GM10266 (cell line): ENCODE measurements around the gene CHN2.

ENCODE experiments used
- DNase-seq: peaks from one replicate; pipeline ENCODE4 v3.0.0; 2012; ENCODE audit errors: extremely low spot score
- TF ChIP-seq, protein P1 (sequence below): IDR thresholded peaks from 2 replicates; pipeline ENCODE4 v1.5.1; 2012; ENCODE audit warnings: mild to moderate bottlenecking, low read depth; ENCODE audit not compliant: control insufficient read depth, insufficient read depth; ENCODE audit errors: missing control alignments

CHN2 gene

DNA sequence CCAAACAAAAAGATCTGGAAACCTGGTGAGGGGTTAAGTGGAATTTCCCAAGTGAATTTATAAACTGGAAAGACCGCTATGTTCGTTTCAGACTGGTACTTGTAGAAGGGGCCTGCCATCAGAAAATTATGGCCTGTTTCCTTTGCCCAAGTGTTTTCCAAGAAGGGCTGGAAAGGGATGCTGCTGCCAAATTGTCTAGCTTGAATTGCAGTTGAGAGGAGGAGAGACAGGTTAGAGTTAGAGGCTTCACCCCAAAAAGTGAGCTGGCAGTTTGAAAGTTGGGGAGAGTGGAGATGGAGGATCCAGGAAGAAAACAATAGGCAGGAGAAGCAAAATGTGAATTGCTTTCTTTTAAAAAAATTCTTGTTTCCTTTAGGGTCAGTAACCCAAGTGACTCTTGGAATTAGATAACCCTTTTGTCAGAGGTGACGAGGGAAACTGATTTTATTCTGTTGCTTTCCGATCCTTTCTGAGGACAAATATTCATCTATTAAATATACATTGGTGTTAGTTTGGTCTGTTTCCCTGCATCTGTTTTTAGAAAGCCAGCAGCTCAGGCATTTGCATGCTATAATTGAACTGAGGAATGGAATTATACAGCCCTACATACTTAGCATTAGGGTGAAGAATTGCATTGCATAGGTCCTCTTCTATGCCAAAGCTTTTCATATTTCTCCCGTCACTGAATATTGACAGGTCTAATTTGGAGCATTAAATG lies 286.5 kb downstream of the CHN2 start:
- no peak for DNase-seq
- TF ChIP-seq, protein P1, sequence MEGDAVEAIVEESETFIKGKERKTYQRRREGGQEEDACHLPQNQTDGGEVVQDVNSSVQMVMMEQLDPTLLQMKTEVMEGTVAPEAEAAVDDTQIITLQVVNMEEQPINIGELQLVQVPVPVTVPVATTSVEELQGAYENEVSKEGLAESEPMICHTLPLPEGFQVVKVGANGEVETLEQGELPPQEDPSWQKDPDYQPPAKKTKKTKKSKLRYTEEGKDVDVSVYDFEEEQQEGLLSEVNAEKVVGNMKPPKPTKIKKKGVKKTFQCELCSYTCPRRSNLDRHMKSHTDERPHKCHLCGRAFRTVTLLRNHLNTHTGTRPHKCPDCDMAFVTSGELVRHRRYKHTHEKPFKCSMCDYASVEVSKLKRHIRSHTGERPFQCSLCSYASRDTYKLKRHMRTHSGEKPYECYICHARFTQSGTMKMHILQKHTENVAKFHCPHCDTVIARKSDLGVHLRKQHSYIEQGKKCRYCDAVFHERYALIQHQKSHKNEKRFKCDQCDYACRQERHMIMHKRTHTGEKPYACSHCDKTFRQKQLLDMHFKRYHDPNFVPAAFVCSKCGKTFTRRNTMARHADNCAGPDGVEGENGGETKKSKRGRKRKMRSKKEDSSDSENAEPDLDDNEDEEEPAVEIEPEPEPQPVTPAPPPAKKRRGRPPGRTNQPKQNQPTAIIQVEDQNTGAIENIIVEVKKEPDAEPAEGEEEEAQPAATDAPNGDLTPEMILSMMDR: no peak

- TF ChIP-seq, protein P1: no peak
- no peak for DNase-seq
These were observed 287.5 kb downstream of the CHN2 start for GRCh38 chr7:29482056-29482455.

- TF ChIP-seq, protein P1: no peak
- DNase-seq: no peak
These were observed 288.9 kb downstream of the CHN2 start for GRCh38 chr7:29483219-29484104.

GRCh38 chr7:29484280-29484679 lies 289.7 kb downstream of the CHN2 start:
- DNase-seq: no peak
- TF ChIP-seq, protein P1: no peak

DNA sequence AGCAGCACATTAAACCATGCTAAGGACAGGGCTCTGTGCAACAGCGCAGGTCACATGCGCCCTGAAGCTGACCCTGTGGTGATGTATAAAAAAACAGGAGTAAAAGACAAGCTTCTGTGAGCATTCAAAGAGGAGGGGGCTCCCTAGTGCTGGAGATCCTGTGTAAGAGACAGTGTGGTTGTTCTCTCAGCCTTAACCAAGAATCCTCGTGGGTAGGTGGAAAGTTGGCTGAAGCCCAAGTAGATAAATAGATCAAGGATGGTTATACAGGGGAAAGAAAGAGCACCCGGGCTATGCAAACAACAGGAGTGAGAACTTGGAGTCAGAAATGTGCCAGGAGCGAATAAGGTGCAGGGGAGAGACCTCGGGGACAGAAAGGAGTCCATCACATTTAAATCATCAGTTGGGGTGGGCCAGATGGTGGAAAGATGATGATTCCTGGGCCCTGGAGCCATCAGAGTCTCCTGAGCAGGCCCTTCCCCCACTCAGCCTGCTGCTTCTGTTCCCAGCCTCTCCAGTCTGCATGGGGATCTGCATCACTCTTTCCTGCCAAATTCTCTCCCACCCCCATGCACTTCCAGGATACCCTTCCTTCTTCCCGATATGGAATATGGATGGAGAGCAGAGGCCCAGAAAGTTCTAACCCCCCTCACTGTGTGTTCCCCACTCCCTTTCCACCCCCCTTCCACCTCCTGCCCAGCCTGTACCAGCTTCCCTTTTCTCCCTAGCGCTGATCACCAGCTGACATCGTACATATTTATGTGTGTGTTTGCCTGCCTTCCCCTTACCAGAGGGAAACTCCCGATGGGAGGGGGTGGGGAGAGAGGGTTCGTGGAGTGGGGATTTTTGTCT lies 291.0 kb downstream of the CHN2 start:
- TF ChIP-seq, protein P1: no peak
- no peak for DNase-seq

GRCh38 chr7:29486191-29486700 lies 291.7 kb downstream of the CHN2 start:
- no peak for DNase-seq
- TF ChIP-seq, protein P1: no peak
